B cell (primary cell): ENCODE results near the gene DOCK4. TPM values are rescaled to one million over a fixed set of nuclear protein-coding genes. Genes with fewer than 3 reads are reported as not detected.

Source experiments
- ATAC-seq: fragments of 200-7000 bp; cut with Tn5 transposase; one replicate; pipeline ENCODE4 v1.10.0; 2021; ENCODE audit warnings: low read depth, mild to moderate bottlenecking, moderate number of reproducible peaks, moderate library complexity
- CTCF ChIA-PET: fragments of 350-600 bp; sonication (Branson Sonifier 250); formaldehyde crosslinking; loops from one replicate; lab custom pipeline; 2021; ENCODE audit warnings: antibody characterized with exemption, inconsistent platforms; lab: Charles Lee
- POLR2A ChIA-PET: fragments of 350-600 bp; sonication (Branson Sonifier 250); formaldehyde crosslinking; loops from one replicate; lab custom pipeline; 2021; ENCODE audit warnings: antibody characterized with exemption; lab: Charles Lee
- DNase-seq: peaks from one replicate; pipeline ENCODE4 v3.0.0; 2013
- H2AFZ ChIP-seq: 2 replicates; pipeline ENCODE4 v1.6.1; 2012; ENCODE audit warnings: mild to moderate bottlenecking, low read depth, low read length; ENCODE audit not compliant: insufficient read depth, poor library complexity, severe bottlenecking
- H3K27ac ChIP-seq, 2 donors: 1 replicate in 1 of 2; 2 replicates in 1 of 2; pipeline ENCODE4 v1.5.1; 2012 to 2013; ENCODE audit warnings: low read length in 2 of 2, mild to moderate bottlenecking in 2 of 2, moderate library complexity in 1 of 2
- H3K27me3 ChIP-seq, 4 experiments: fragments of 200-600 bp in 1 of 4; sonication (generic) in 1 of 4; replicated peaks in 1 of 4; 1 replicate in 2 of 4; 2 replicates in 2 of 4; pipeline versions ENCODE4 v1.6.1 to v1.7.0; 2013 to 2016; ENCODE audit warnings: low read length in 3 of 4, mild to moderate bottlenecking in 2 of 4, mixed read lengths in 1 of 4, moderate library complexity in 1 of 4; ENCODE audit not compliant: insufficient read depth in 4 of 4, control insufficient read depth in 3 of 4; ENCODE audit errors: control extremely low read depth in 1 of 4
- H3K36me3 ChIP-seq, 2 experiments: replicated peaks in 1 of 2; 1 replicate in 1 of 2; 2 replicates in 1 of 2; pipeline versions ENCODE4 v1.6.1 to v1.7.1; 2013; ENCODE audit warnings: low read length in 1 of 2; ENCODE audit not compliant: insufficient read depth in 2 of 2, control insufficient read depth in 1 of 2; ENCODE audit errors: control extremely low read depth in 1 of 2, extremely low read depth in 1 of 2
- H3K4me1 ChIP-seq, 2 donors: fragments of 200-600 bp in 1 of 2; sonication (generic) in 1 of 2; 1 replicate in 1 of 2; 2 replicates in 1 of 2; pipeline versions ENCODE4 v1.5.1 to v1.6.1; 2013 to 2017; ENCODE audit warnings: low read length in 2 of 2; ENCODE audit not compliant: control insufficient read depth in 2 of 2, insufficient read depth in 2 of 2
- H3K4me2 ChIP-seq: replicated peaks from 2 replicates; pipeline ENCODE3; 2012; ENCODE audit warnings: mild to moderate bottlenecking, low read depth, low read length; ENCODE audit not compliant: poor library complexity, severe bottlenecking
- H3K4me3 ChIP-seq, 5 experiments: fragments of 200-600 bp in 1 of 5; sonication (generic) in 1 of 5; 1 replicate in 3 of 5; 2 replicates in 2 of 5; pipeline versions ENCODE4 v1.5.1 to v1.7.0; 2011 to 2016; ENCODE audit warnings: low read length in 4 of 5, mild to moderate bottlenecking in 4 of 5, low read depth in 2 of 5, control low read depth in 1 of 5, moderate library complexity in 1 of 5; ENCODE audit not compliant: insufficient read depth in 1 of 5; ENCODE audit errors: control extremely low read depth in 1 of 5, extremely low read depth in 1 of 5
- H3K79me2 ChIP-seq: fragments of 200-600 bp; sonication (generic); one replicate; pipeline ENCODE4 v1.6.0; 2016; ENCODE audit warnings: low read length; ENCODE audit not compliant: control insufficient read depth, insufficient read depth
- H3K9ac ChIP-seq: fragments of 200-600 bp; sonication (generic); 2 replicates; pipeline ENCODE4 v1.6.1; 2017; ENCODE audit warnings: mild to moderate bottlenecking, low read length, moderate library complexity
- H3K9me3 ChIP-seq, 3 donors: one replicate each; pipeline versions ENCODE4 v1.6.1 to v1.7.1; 2013; ENCODE audit warnings: low read length in 2 of 3; ENCODE audit not compliant: control insufficient read depth in 2 of 3, insufficient read depth in 1 of 3; ENCODE audit errors: control extremely low read depth in 1 of 3
- H4K20me1 ChIP-seq: 2 replicates; pipeline ENCODE4 v1.6.0; 2012; ENCODE audit warnings: mild to moderate bottlenecking, low read length; ENCODE audit not compliant: insufficient read depth, control insufficient read depth, poor library complexity, severe bottlenecking
- H3K27ac Mint-ChIP-seq: one replicate; pipeline ENCODE4 v1.8.0; 2021; ENCODE audit warnings: mixed read lengths
- H3K27me3 Mint-ChIP-seq: one replicate; pipeline ENCODE4 v1.8.0; 2021; ENCODE audit warnings: mixed read lengths
- H3K4me1 Mint-ChIP-seq: one replicate; pipeline ENCODE4 v1.8.0; 2021; ENCODE audit warnings: mixed read lengths
- H3K4me3 Mint-ChIP-seq: one replicate; pipeline ENCODE4 v1.8.0; 2021; ENCODE audit warnings: mixed read lengths
- H3K9me3 Mint-ChIP-seq: one replicate; pipeline ENCODE4 v1.8.0; 2022; ENCODE audit warnings: mixed read lengths; ENCODE audit not compliant: insufficient read depth
- CTCF ChIP-seq: fragments of 200-600 bp; IDR thresholded peaks from one replicate; pipeline ENCODE4 v1.8.0; 2022; ENCODE audit warnings: antibody characterized with exemption, mild to moderate bottlenecking
- EZH2 ChIP-seq: IDR thresholded peaks from 2 replicates; pipeline ENCODE4 v1.6.1; 2012; ENCODE audit warnings: borderline replicate concordance, low read depth, mild to moderate bottlenecking, moderate library complexity, low read length; ENCODE audit not compliant: insufficient read depth, poor library complexity, severe bottlenecking
- WGBS: methylation state at CpG from one replicate; pipeline ENCODE4 v1.1.5; 2013; ENCODE audit warnings: missing lambda C conversion rate; ENCODE audit not compliant: insufficient coverage; 5-methylcytosine and 5-hydroxymethylcytosine counted together
- intact Hi-C: fragments of 100-400 bp; cut with micrococcal nuclease; formaldehyde crosslinking; loops from one replicate; pipeline ENCODE4 v1.10.0; 2022
- polyA plus RNA-seq: library from polyadenylated mRNA; depleted of rRNA; stranded (reverse); fragments of >200 nt; gene quantifications from 2 replicates; pipeline ENCODE4 v1.2.3, GENCODE V29; 2012
- total RNA-seq, 2 donors: library from RNA; stranded (reverse); fragments of 120-200 nt in 1 of 2; gene quantifications; 1 replicate in 1 of 2; 2 replicates in 1 of 2; pipeline versions ENCODE4 v1.2.3 to v1.2.4, GENCODE V29; 2013 to 2022

DOCK4 gene
- total and polyA plus RNA-seq, 2 donors (not counting 1 experiment from before 2014, with no cell fraction given) = 0.03 to 4.1 TPM

DNA sequence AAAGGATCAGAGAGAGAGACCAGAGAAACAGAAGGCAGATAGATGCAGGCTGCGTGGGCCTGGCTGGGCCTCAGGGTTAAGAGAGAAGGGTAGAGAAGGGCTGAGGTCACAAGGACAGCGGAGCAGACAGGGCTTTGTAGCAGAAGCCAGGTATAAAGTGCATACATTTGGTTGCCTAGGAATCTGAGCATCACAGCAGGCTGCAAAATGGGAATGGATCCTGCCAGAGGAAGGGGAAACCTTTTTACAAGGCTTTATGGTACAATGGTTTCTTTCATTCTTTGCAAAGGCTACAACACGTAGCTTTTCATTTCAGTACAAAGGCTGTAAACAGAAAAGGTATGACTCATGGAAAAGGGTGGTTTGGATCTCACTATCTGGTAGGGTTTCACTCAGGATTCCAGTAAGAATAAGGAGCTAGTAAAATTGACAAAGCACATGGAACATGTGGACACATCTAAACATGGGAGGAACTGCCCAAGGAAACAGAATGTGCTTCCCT, 275.1 kb downstream of the DOCK4 start:
- Mint-ChIP-seq H3K27me3 (no peaks in the 10 kb centered on the region), H3K9me3 (no peaks in the 10 kb centered on the region), H3K4me1 (no peaks in the 10 kb centered on the region), H3K4me3 (no peak overlapping the region), H3K27ac (no peak overlapping the region)
- Histone ChIP-seq H3K4me2 (no peak overlapping the region), H3K9me3 (no peaks in the 10 kb centered on the region), H3K79me2 (no peaks in the 10 kb centered on the region), H3K9ac (no peak overlapping the region), H3K27ac (no peak overlapping the region), H3K4me3 (no peak overlapping the region), H3K27me3 (no peaks in the 10 kb centered on the region), H4K20me1 (no peaks in the 10 kb centered on the region), H3K36me3 (no peaks in the 10 kb centered on the region), H3K4me1 (no peaks in the 10 kb centered on the region), H2AFZ (no peak overlapping the region)
- ATAC-seq = no peak
- intact Hi-C loops = no loop called here
- no peak for DNase-seq
- 96% methylated on average over 2 of the region's 3 CpGs for WGBS
- POLR2A ChIA-PET = no interaction called here
- CTCF ChIA-PET = no interaction called here
- TF ChIP-seq EZH2 (no peak), CTCF (no peak)

DNA sequence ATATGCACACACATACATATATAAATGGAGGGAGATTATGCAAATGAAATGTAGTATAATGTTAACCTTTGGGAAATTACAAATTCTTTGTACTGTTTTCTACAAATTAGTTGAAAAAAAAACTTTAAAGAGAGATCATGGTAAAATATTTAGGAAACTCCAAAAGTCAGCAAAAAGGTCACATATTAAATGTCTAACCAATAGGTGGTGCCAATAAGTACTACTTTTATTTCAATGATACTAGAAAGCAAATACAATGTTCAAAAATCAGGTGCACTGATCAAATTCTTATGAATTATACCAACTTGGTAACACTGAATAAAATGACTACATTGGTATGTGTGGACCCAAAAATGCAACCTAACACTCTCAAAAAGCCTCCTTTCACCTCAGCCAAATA, 276.9 kb downstream of the DOCK4 start:
- no peak overlapping the region for H3K4me3 Mint-ChIP-seq
- H3K4me2 ChIP-seq = no peak overlapping the region
- no peaks in the 10 kb centered on the region for H3K4me1 Mint-ChIP-seq
- ChIA-PET CTCF (no interaction called here), POLR2A (no interaction called here)
- no peak overlapping the region for H2AFZ ChIP-seq
- no peaks in the 10 kb centered on the region for H3K27me3 ChIP-seq
- TF ChIP-seq EZH2 (no peak), CTCF (no peak)
- DNase-seq (no peak), ATAC-seq (no peak)
- no peak overlapping the region for H3K27ac ChIP-seq
- no peak overlapping the region for H3K9ac ChIP-seq
- H3K4me1 ChIP-seq = no peaks in the 10 kb centered on the region
- intact Hi-C loops = no loop called here
- no peaks in the 10 kb centered on the region for H3K9me3 Mint-ChIP-seq
- H3K27me3 Mint-ChIP-seq = peaks cover under 1% of the 10 kb centered on the region
- H3K79me2 ChIP-seq = no peaks in the 10 kb centered on the region
- no peaks in the 10 kb centered on the region for H3K36me3 ChIP-seq
- H4K20me1 ChIP-seq = no peaks in the 10 kb centered on the region
- H3K9me3 ChIP-seq = no peaks in the 10 kb centered on the region
- H3K4me3 ChIP-seq = no peak overlapping the region
- no peak overlapping the region for H3K27ac Mint-ChIP-seq
